Central memory CD8-positive, alpha-beta T cell (primary cell): ENCODE data around the gene TWF1.
"Not testable (repeated sequence)": the region's sequence is repeated elsewhere in the genome, so short reads cannot be mapped to it uniquely, and the experiment has no call there.

ENCODE experiments used
- ATAC-seq: fragments of 150-1000 bp; cut with Tn5 transposase; replicated peaks from 2 replicates; pipeline ENCODE4 v1.10.0; 2022; ENCODE audit warnings: mild to moderate bottlenecking, moderate FRiP score, moderate number of reproducible peaks; ENCODE audit not compliant: poor library complexity, severe bottlenecking; ENCODE audit errors: extremely low read depth
- DNase-seq, 2 donors: peaks; one replicate each; pipeline ENCODE4 v3.0.0; 2021; ENCODE audit warnings: low spot score in 2 of 2
- H3K27ac Mint-ChIP-seq: one replicate; pipeline ENCODE4 v1.8.0; 2022; ENCODE audit warnings: low read depth, mild to moderate bottlenecking, moderate library complexity, mixed read lengths
- H3K27me3 Mint-ChIP-seq: one replicate; pipeline ENCODE4 v1.8.0; 2022; ENCODE audit warnings: mixed read lengths
- H3K36me3 Mint-ChIP-seq: one replicate; pipeline ENCODE4 v1.8.0; 2022; ENCODE audit warnings: mild to moderate bottlenecking, moderate library complexity, mixed read lengths; ENCODE audit not compliant: insufficient read depth
- H3K4me1 Mint-ChIP-seq: one replicate; pipeline ENCODE4 v1.8.0; 2022; ENCODE audit warnings: mixed read lengths
- H3K4me3 Mint-ChIP-seq: one replicate; pipeline ENCODE4 v1.8.0; 2022; ENCODE audit warnings: mild to moderate bottlenecking, moderate library complexity, mixed read lengths
- H3K9me3 Mint-ChIP-seq: one replicate; pipeline ENCODE4 v1.8.0; 2022; ENCODE audit warnings: mixed read lengths

TWF1 gene

GRCh38 chr12:43754015-43754414 is 52.1 kb downstream of the TWF1 start:
- no peaks in the 10 kb centered on the region for H3K27me3 Mint-ChIP-seq
- DNase-seq: no peak
- H3K4me1 Mint-ChIP-seq: peaks cover 39% of the 10 kb centered on the region

GRCh38 chr12:43751360-43751759 is 54.8 kb downstream of the TWF1 start:
- H3K36me3 Mint-ChIP-seq: peaks cover 14% of the 10 kb centered on the region
- DNase-seq, H3K4me3 Mint-ChIP-seq, H3K27ac Mint-ChIP-seq, ATAC-seq, H3K27me3 Mint-ChIP-seq, H3K9me3 Mint-ChIP-seq: not testable (repeated sequence)
- H3K4me1 Mint-ChIP-seq: peaks cover 15% of the 10 kb centered on the region

More at GRCh38 chr12:43754015-43754414, 52.1 kb downstream of the TWF1 start:
- no peak overlapping the region for H3K27ac Mint-ChIP-seq
- no peaks in the 10 kb centered on the region for H3K9me3 Mint-ChIP-seq
- H3K36me3 Mint-ChIP-seq: peaks cover 16% of the 10 kb centered on the region
- H3K4me3 Mint-ChIP-seq: no peak overlapping the region
- no peak for ATAC-seq

GRCh38 chr12:43750814-43751213 is 55.3 kb downstream of the TWF1 start:
- peaks cover 16% of the 10 kb centered on the region for H3K36me3 Mint-ChIP-seq
- H3K4me1 Mint-ChIP-seq: peaks cover 12% of the 10 kb centered on the region

GRCh38 chr12:43749016-43749415 is 57.1 kb downstream of the TWF1 start:
- Mint-ChIP-seq H3K27me3 (no peaks in the 10 kb centered on the region), H3K27ac (no peak overlapping the region), H3K4me3 (no peak overlapping the region), H3K36me3 (peaks cover 20% of the 10 kb centered on the region), H3K9me3 (no peaks in the 10 kb centered on the region), H3K4me1 (peaks cover 12% of the 10 kb centered on the region)
- ATAC-seq (no peak), DNase-seq (no peak)

More at GRCh38 chr12:43750814-43751213, 55.3 kb downstream of the TWF1 start:
- Mint-ChIP-seq H3K27ac (no peak overlapping the region), H3K9me3 (no peaks in the 10 kb centered on the region), H3K27me3 (no peaks in the 10 kb centered on the region), H3K4me3 (no peak overlapping the region)
- DNase-seq (no peak), ATAC-seq (no peak)

GRCh38 chr12:43744826-43745225 is 61.3 kb downstream of the TWF1 start:
- Mint-ChIP-seq H3K4me1 (no peaks in the 10 kb centered on the region), H3K36me3 (peaks cover 31% of the 10 kb centered on the region), H3K27ac (no peak overlapping the region), H3K9me3 (no peaks in the 10 kb centered on the region), H3K4me3 (no peak overlapping the region), H3K27me3 (no peaks in the 10 kb centered on the region)
- no peak for ATAC-seq
- DNase-seq: no peak
